SK-N-SH (cell line): ENCODE results near the gene E4F1.

ENCODE experiments used
- JUND ChIP-seq: IDR thresholded peaks from 2 replicates; pipeline ENCODE4 v1.4.0; 2012
- MXI1 ChIP-seq: IDR thresholded peaks from 2 replicates; pipeline ENCODE4 v1.6.1; 2012; ENCODE audit warnings: mild to moderate bottlenecking, low read depth, low read length, improper control_type of control experiment
- POLR2AphosphoS5 ChIP-seq: IDR thresholded peaks from 2 replicates; pipeline ENCODE4 v1.6.1; 2012; ENCODE audit warnings: low read depth, low read length
- RAD21 ChIP-seq: IDR thresholded peaks from 2 replicates; pipeline ENCODE4 v1.6.1; 2012; ENCODE audit warnings: mild to moderate bottlenecking, low read length
- REST ChIP-seq: IDR thresholded peaks from 2 replicates; pipeline ENCODE4 v1.6.1; 2012; ENCODE audit warnings: mild to moderate bottlenecking, low read depth, low read length, moderate library complexity
- RXRA ChIP-seq: IDR thresholded peaks from 2 replicates; pipeline ENCODE4 v1.4.0; 2012; ENCODE audit warnings: low read depth, mild to moderate bottlenecking, borderline replicate concordance
- SIN3A ChIP-seq: IDR thresholded peaks from 2 replicates; pipeline ENCODE4 v1.6.1; 2012; ENCODE audit warnings: low read depth, mild to moderate bottlenecking, low read length, moderate library complexity, borderline replicate concordance
- USF2 ChIP-seq: fragments of 150-350 bp; IDR thresholded peaks from 2 replicates; pipeline ENCODE4 v1.6.1; 2017; ENCODE audit warnings: antibody characterized with exemption, low read length, low read depth, borderline replicate concordance
- TF ChIP-seq, protein P1 (sequence below): fragments of 200-600 bp; sonication (generic); IDR thresholded peaks from 2 replicates; pipeline ENCODE4 v1.6.1; 2017; ENCODE audit warnings: antibody characterized with exemption, mild to moderate bottlenecking, moderate library complexity

DNA sequence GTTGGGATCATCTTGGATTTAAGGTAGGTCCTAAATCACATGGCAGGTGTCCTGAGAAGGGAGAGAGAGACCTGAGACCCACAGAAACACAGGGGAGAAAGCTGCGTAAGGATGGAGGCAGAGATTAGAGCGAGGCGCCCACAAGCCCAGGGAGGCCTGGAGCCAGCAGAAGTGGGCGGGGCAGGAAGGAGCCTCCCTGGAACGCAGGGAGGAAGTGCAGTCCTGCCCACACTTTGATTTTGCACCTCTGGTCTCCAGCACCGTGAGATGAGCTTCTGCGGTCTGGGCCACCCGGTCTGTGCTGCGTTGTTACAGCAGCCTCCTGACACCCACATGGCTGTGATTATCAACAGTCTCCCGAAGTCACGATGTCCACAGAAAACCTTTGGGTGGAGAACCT, 19.2 kb downstream of the E4F1 start:
- TF ChIP-seq RXRA, result no peak
- no peak for TF ChIP-seq RAD21
- no peak for TF ChIP-seq SIN3A
- TF ChIP-seq, protein P1, sequence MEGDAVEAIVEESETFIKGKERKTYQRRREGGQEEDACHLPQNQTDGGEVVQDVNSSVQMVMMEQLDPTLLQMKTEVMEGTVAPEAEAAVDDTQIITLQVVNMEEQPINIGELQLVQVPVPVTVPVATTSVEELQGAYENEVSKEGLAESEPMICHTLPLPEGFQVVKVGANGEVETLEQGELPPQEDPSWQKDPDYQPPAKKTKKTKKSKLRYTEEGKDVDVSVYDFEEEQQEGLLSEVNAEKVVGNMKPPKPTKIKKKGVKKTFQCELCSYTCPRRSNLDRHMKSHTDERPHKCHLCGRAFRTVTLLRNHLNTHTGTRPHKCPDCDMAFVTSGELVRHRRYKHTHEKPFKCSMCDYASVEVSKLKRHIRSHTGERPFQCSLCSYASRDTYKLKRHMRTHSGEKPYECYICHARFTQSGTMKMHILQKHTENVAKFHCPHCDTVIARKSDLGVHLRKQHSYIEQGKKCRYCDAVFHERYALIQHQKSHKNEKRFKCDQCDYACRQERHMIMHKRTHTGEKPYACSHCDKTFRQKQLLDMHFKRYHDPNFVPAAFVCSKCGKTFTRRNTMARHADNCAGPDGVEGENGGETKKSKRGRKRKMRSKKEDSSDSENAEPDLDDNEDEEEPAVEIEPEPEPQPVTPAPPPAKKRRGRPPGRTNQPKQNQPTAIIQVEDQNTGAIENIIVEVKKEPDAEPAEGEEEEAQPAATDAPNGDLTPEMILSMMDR, result no peak
- no peak for TF ChIP-seq JUND
- no peak for TF ChIP-seq REST
- TF ChIP-seq USF2, result no peak
- TF ChIP-seq POLR2AphosphoS5, result no peak
- TF ChIP-seq MXI1, result no peak
